Activated naive CD8-positive, alpha-beta T cell (primary cell): ENCODE data around the gene PC.
"Not testable (repeated sequence)": the region's sequence is repeated elsewhere in the genome, so short reads cannot be mapped to it uniquely, and the experiment has no call there.

Experiments used
- H3K27ac Mint-ChIP-seq: one replicate; pipeline ENCODE4 v1.8.0; 2021; ENCODE audit warnings: mixed read lengths
- H3K27me3 Mint-ChIP-seq: one replicate; pipeline ENCODE4 v1.8.0; 2021; ENCODE audit warnings: mixed read lengths
- H3K36me3 Mint-ChIP-seq: one replicate; pipeline ENCODE4 v1.8.0; 2021; ENCODE audit warnings: mixed read lengths
- H3K4me1 Mint-ChIP-seq: one replicate; pipeline ENCODE4 v1.8.0; 2021; ENCODE audit warnings: low read depth, mixed read lengths
- H3K4me3 Mint-ChIP-seq: one replicate; pipeline ENCODE4 v1.8.0; 2021; ENCODE audit warnings: mild to moderate bottlenecking, mixed read lengths
- H3K9me3 Mint-ChIP-seq: one replicate; pipeline ENCODE4 v1.8.0; 2021; ENCODE audit warnings: low read depth, mixed read lengths

Gene PC

GRCh38 chr11:66970807-66971442 lies 12.7 kb upstream of the PC start:
- Mint-ChIP-seq H3K9me3 (no peaks in the 10 kb centered on the region), H3K36me3 (no peaks in the 10 kb centered on the region), H3K4me3 (no peak overlapping the region), H3K27me3 (peaks cover 6% of the 10 kb centered on the region), H3K27ac (no peak overlapping the region), H3K4me1 (peaks cover 7% of the 10 kb centered on the region)

GRCh38 chr11:66970371-66970806 lies 12.2 kb upstream of the PC start:
- H3K27ac Mint-ChIP-seq, result no peak overlapping the region

GRCh38 chr11:66969584-66970225 lies 11.5 kb upstream of the PC start:
- no peaks in the 10 kb centered on the region for H3K36me3 Mint-ChIP-seq
- no peak overlapping the region for H3K4me3 Mint-ChIP-seq
- no peaks in the 10 kb centered on the region for H3K9me3 Mint-ChIP-seq
- H3K27me3 Mint-ChIP-seq, result peaks cover 4% of the 10 kb centered on the region
- peaks cover 7% of the 10 kb centered on the region for H3K4me1 Mint-ChIP-seq
- no peak overlapping the region for H3K27ac Mint-ChIP-seq

More at GRCh38 chr11:66970371-66970806, 12.2 kb upstream of the PC start:
- H3K27me3 Mint-ChIP-seq, result peaks cover 4% of the 10 kb centered on the region
- no peaks in the 10 kb centered on the region for H3K36me3 Mint-ChIP-seq
- H3K4me1 Mint-ChIP-seq, result peaks cover 7% of the 10 kb centered on the region
- no peaks in the 10 kb centered on the region for H3K9me3 Mint-ChIP-seq
- no peak overlapping the region for H3K4me3 Mint-ChIP-seq

GRCh38 chr11:66967670-66968425 lies 9.7 kb upstream of the PC start:
- Mint-ChIP-seq H3K27me3 (peaks cover 4% of the 10 kb centered on the region), H3K27ac (no peak overlapping the region), H3K4me3 (no peak overlapping the region), H3K4me1 (peaks cover 7% of the 10 kb centered on the region), H3K9me3 (no peaks in the 10 kb centered on the region), H3K36me3 (no peaks in the 10 kb centered on the region)

GRCh38 chr11:66966351-66966750 lies 8.2 kb upstream of the PC start:
- H3K36me3 Mint-ChIP-seq, result no peaks in the 10 kb centered on the region
- H3K9me3 Mint-ChIP-seq, result no peaks in the 10 kb centered on the region
- no peak overlapping the region for H3K4me3 Mint-ChIP-seq
- H3K27me3 Mint-ChIP-seq, result peaks cover 2% of the 10 kb centered on the region
- peaks cover 7% of the 10 kb centered on the region for H3K4me1 Mint-ChIP-seq
- no peak overlapping the region for H3K27ac Mint-ChIP-seq

- H3K27me3 Mint-ChIP-seq, result no peaks in the 10 kb centered on the region
- H3K4me1 Mint-ChIP-seq, result peaks cover 2% of the 10 kb centered on the region
- no peaks in the 10 kb centered on the region for H3K36me3 Mint-ChIP-seq
- no peaks in the 10 kb centered on the region for H3K9me3 Mint-ChIP-seq
- H3K27ac Mint-ChIP-seq, result no peak overlapping the region
- no peak overlapping the region for H3K4me3 Mint-ChIP-seq
Observed at GRCh38 chr11:66964495-66964894, 6.3 kb upstream of the PC start.

- H3K27ac Mint-ChIP-seq, result no peak overlapping the region
- no peaks in the 10 kb centered on the region for H3K9me3 Mint-ChIP-seq
- H3K4me1 Mint-ChIP-seq, result peaks cover 11% of the 10 kb centered on the region
- no peak overlapping the region for H3K4me3 Mint-ChIP-seq
- H3K36me3 Mint-ChIP-seq, result no peaks in the 10 kb centered on the region
- H3K27me3 Mint-ChIP-seq, result no peaks in the 10 kb centered on the region
Observed at GRCh38 chr11:66962801-66963200, 4.6 kb upstream of the PC start.

GRCh38 chr11:66962247-66962646 lies 4.1 kb upstream of the PC start:
- Mint-ChIP-seq H3K36me3 (no peaks in the 10 kb centered on the region), H3K9me3 (no peaks in the 10 kb centered on the region), H3K4me1 (peaks cover 14% of the 10 kb centered on the region), H3K27me3 (no peaks in the 10 kb centered on the region), H3K27ac (no peak overlapping the region), H3K4me3 (no peak overlapping the region)

- not testable (repeated sequence) for H3K27me3 Mint-ChIP-seq, H3K4me3 Mint-ChIP-seq, H3K27ac Mint-ChIP-seq, H3K36me3 Mint-ChIP-seq, H3K9me3 Mint-ChIP-seq
- H3K4me1 Mint-ChIP-seq, result peaks cover 17% of the 10 kb centered on the region
Observed at GRCh38 chr11:66961691-66962213, 3.6 kb upstream of the PC start.

GRCh38 chr11:66958956-66959274 lies 732 bp upstream of the PC start:
- Mint-ChIP-seq H3K4me1 (peaks cover 17% of the 10 kb centered on the region), H3K9me3 (no peaks in the 10 kb centered on the region), H3K4me3 (peak overlapping the region; percentile 82), H3K36me3 (no peaks in the 10 kb centered on the region), H3K27me3 (no peaks in the 10 kb centered on the region), H3K27ac (peak overlapping the region; percentile 93)

- no peak overlapping the region for H3K27ac Mint-ChIP-seq
Observed at GRCh38 chr11:66957971-66958231, 282 bp downstream of the PC start.

GRCh38 chr11:66956689-66957290 lies 1.4 kb downstream of the PC start:
- Mint-ChIP-seq H3K4me3 (peak overlapping the region; percentile 79), H3K36me3 (no peaks in the 10 kb centered on the region), H3K27me3 (no peaks in the 10 kb centered on the region), H3K9me3 (no peaks in the 10 kb centered on the region), H3K27ac (peak overlapping the region; percentile 24), H3K4me1 (peaks cover 17% of the 10 kb centered on the region)

More at GRCh38 chr11:66957971-66958231, 282 bp downstream of the PC start:
- H3K4me3 Mint-ChIP-seq, result peak overlapping the region; percentile 82
- H3K27me3 Mint-ChIP-seq, result no peaks in the 10 kb centered on the region
- no peaks in the 10 kb centered on the region for H3K9me3 Mint-ChIP-seq
- no peaks in the 10 kb centered on the region for H3K36me3 Mint-ChIP-seq
- H3K4me1 Mint-ChIP-seq, result peaks cover 17% of the 10 kb centered on the region

GRCh38 chr11:66953081-66953833 lies 4.9 kb downstream of the PC start:
- H3K9me3 Mint-ChIP-seq, result no peaks in the 10 kb centered on the region
- no peak overlapping the region for H3K27ac Mint-ChIP-seq
- H3K36me3 Mint-ChIP-seq, result no peaks in the 10 kb centered on the region
- no peak overlapping the region for H3K4me3 Mint-ChIP-seq
- H3K27me3 Mint-ChIP-seq, result no peaks in the 10 kb centered on the region
- peaks cover 9% of the 10 kb centered on the region for H3K4me1 Mint-ChIP-seq

GRCh38 chr11:66951927-66952337 lies 6.3 kb downstream of the PC start:
- H3K4me1 Mint-ChIP-seq, result peaks cover 5% of the 10 kb centered on the region
- no peak overlapping the region for H3K4me3 Mint-ChIP-seq
- H3K36me3 Mint-ChIP-seq, result no peaks in the 10 kb centered on the region
- no peak overlapping the region for H3K27ac Mint-ChIP-seq
- no peaks in the 10 kb centered on the region for H3K27me3 Mint-ChIP-seq
- H3K9me3 Mint-ChIP-seq, result no peaks in the 10 kb centered on the region
